GM23338 (cell line): ENCODE data around the gene ZNF778. TPM values are rescaled to one million over a fixed set of nuclear protein-coding genes. Genes with fewer than 3 reads are reported as not detected.

Experiments
- ATAC-seq: fragments of 200-7000 bp; cut with Tn5 transposase; 3 replicates; pipeline ENCODE4 v1.9.1; 2020
- DNase-seq: peaks from one replicate; pipeline ENCODE4 v3.0.0-alpha.2; 2015; ENCODE audit warnings: low spot score
- H2AFZ ChIP-seq: fragments of 200-600 bp; sonication (generic); 2 replicates; pipeline ENCODE4 v1.8.0; 2016; ENCODE audit warnings: antibody characterized with exemption, mild to moderate bottlenecking, moderate library complexity
- H3F3A ChIP-seq: fragments of 200-600 bp; sonication (generic); replicated peaks from 2 replicates; pipeline ENCODE4 v1.8.0; 2017; ENCODE audit warnings: antibody characterized with exemption, mixed run types, low read depth
- H3K27ac ChIP-seq: fragments of 200-600 bp; sonication (generic); 2 replicates; pipeline ENCODE4 v1.6.1; 2016; ENCODE audit warnings: low read depth
- H3K27me3 ChIP-seq: fragments of 200-600 bp; sonication (generic); 2 replicates; pipeline ENCODE4 v1.8.0; 2016; ENCODE audit warnings: mild to moderate bottlenecking, mixed run types, moderate library complexity; ENCODE audit not compliant: insufficient read depth
- H3K36me3 ChIP-seq: fragments of 200-600 bp; sonication (generic); 2 replicates; pipeline ENCODE4 v1.8.0; 2016; ENCODE audit warnings: mild to moderate bottlenecking; ENCODE audit not compliant: insufficient read depth
- H3K4me1 ChIP-seq: fragments of 200-600 bp; sonication (generic); 2 replicates; pipeline ENCODE4 v1.8.0; 2016; ENCODE audit warnings: mild to moderate bottlenecking, moderate library complexity; ENCODE audit not compliant: insufficient read depth
- H3K4me2 ChIP-seq: fragments of 200-600 bp; sonication (generic); 2 replicates; pipeline ENCODE4 v1.7.1; 2017; ENCODE audit warnings: mixed run types
- H3K4me3 ChIP-seq: fragments of 200-600 bp; sonication (generic); 2 replicates; pipeline ENCODE4 v1.6.1; 2016; ENCODE audit warnings: mixed run types
- H3K79me2 ChIP-seq: fragments of 200-600 bp; sonication (generic); replicated peaks from 2 replicates; pipeline ENCODE4 v1.8.0; 2017; ENCODE audit warnings: mild to moderate bottlenecking; ENCODE audit not compliant: insufficient read depth
- H3K9me2 ChIP-seq: fragments of 200-600 bp; sonication (generic); 2 replicates; pipeline ENCODE4 v1.8.0; 2017; ENCODE audit not compliant: insufficient read depth
- H4K20me1 ChIP-seq: fragments of 200-600 bp; sonication (generic); replicated peaks from 2 replicates; pipeline ENCODE4 v1.8.0; 2017; ENCODE audit warnings: mild to moderate bottlenecking; ENCODE audit not compliant: insufficient read depth
- H3K27ac Mint-ChIP-seq: 2 replicates; pipeline ENCODE4 v1.8.0; 2020; ENCODE audit warnings: inconsistent platforms, mild to moderate bottlenecking, moderate library complexity, mixed read lengths
- H3K27me3 Mint-ChIP-seq: 3 replicates; pipeline ENCODE4 v1.8.0; 2022; ENCODE audit warnings: low read depth, mild to moderate bottlenecking, moderate library complexity, mixed read lengths, inconsistent platforms; ENCODE audit not compliant: insufficient read depth, poor library complexity
- H3K36me3 Mint-ChIP-seq: 3 replicates; pipeline ENCODE4 v1.8.0; 2021; ENCODE audit warnings: low read depth, mild to moderate bottlenecking, inconsistent platforms, moderate library complexity, mixed read lengths
- H3K4me1 Mint-ChIP-seq: 3 replicates; pipeline ENCODE4 v1.8.0; 2020; ENCODE audit warnings: mild to moderate bottlenecking, inconsistent platforms, mixed read lengths
- H3K4me3 Mint-ChIP-seq: 3 replicates; pipeline ENCODE4 v1.8.0; 2021; ENCODE audit warnings: moderate library complexity, mild to moderate bottlenecking, inconsistent platforms, mixed read lengths
- H3K9me3 Mint-ChIP-seq: 3 replicates; pipeline ENCODE4 v1.8.0; 2020; ENCODE audit warnings: moderate library complexity, mild to moderate bottlenecking, inconsistent platforms, mixed read lengths
- CREB1 ChIP-seq: fragments of 250-450 bp; sonication (Bioruptor Pico); IDR thresholded peaks from 2 replicates; pipeline ENCODE4 v1.5.0; 2020; ENCODE audit warnings: low read depth, mild to moderate bottlenecking, moderate library complexity
- EZH2 ChIP-seq: fragments of 200-600 bp; sonication (generic); IDR thresholded peaks from one replicate; pipeline ENCODE4 v1.8.0; 2017; ENCODE audit warnings: antibody characterized with exemption, mild to moderate bottlenecking, low read depth; ENCODE audit not compliant: unreplicated experiment
- POLR2AphosphoS5 ChIP-seq: IDR thresholded peaks from 2 replicates; pipeline ENCODE4 v1.6.1; 2016; ENCODE audit warnings: antibody characterized with exemption, low read depth
- REST ChIP-seq: IDR thresholded peaks from one replicate; pipeline ENCODE4 v1.6.1; 2018; ENCODE audit warnings: antibody characterized with exemption; ENCODE audit not compliant: unreplicated experiment
- ZNF331 ChIP-seq: fragments of 250-450 bp; sonication (Bioruptor Pico); IDR thresholded peaks from 2 replicates; pipeline ENCODE4 v1.5.0; 2020; ENCODE audit warnings: low read depth, mild to moderate bottlenecking, moderate library complexity
- polyA plus RNA-seq: library from polyadenylated mRNA; unstranded; fragments of >200 nt; fragmentation: Nextera tagmentation; extraction: Ambion mirVana; gene quantifications from 2 replicates; pipeline ENCODE4 v1.2.1, GENCODE V29; 2016
- total RNA-seq: library from RNA; depleted of rRNA; stranded (reverse); fragments of >200 nt; shearing (Covaris generic); gene quantifications from 2 replicates; pipeline ENCODE4 v1.2.3, GENCODE V29; 2014
- TF ChIP-seq, protein P1 (sequence below), 2 experiments: fragments of 200-600 bp in 1 of 2; sonication (generic) in 1 of 2; conservative IDR thresholded peaks; 2 replicates each; pipeline versions ENCODE4 v1.5.1 to v1.6.1; 2016 to 2017; ENCODE audit warnings: antibody characterized with exemption in 2 of 2, low read depth in 2 of 2, mild to moderate bottlenecking in 2 of 2, moderate library complexity in 1 of 2
- TF ChIP-seq, protein P2 (sequence below): fragments of 250-450 bp; sonication (Bioruptor Pico); IDR thresholded peaks from 2 replicates; pipeline ENCODE4 v1.5.0; 2020; ENCODE audit warnings: mild to moderate bottlenecking, moderate library complexity

The ZNF778 gene
- total and polyA plus RNA-seq, 2 experiments from 2014 or later, result 7.9 to 43.4 TPM

- Mint-ChIP-seq H3K36me3 (peaks cover 79% of the 10 kb centered on the region), H3K4me1 (no peaks in the 10 kb centered on the region; the same call in 2 of the 3 replicates), H3K27ac (peak overlapping the region; percentile 77; the same call in 1 of the 2 replicates), H3K9me3 (no peaks in the 10 kb centered on the region; the same call in 2 of the 3 replicates), H3K27me3 (peaks cover 11% of the 10 kb centered on the region), H3K4me3 (no peak overlapping the region)
- ATAC-seq (peak; percentile 10; the same call in 2 of the 3 replicates), DNase-seq (no peak)
- Histone ChIP-seq H3F3A (peaks cover 11% of the 10 kb centered on the region; the same call in 1 of the 2 replicates), H3K4me1 (no peaks in the 10 kb centered on the region), H3K9me2 (no peaks in the 10 kb centered on the region), H3K4me2 (no peak overlapping the region), H3K27ac (no peak overlapping the region), H4K20me1 (peaks cover 17% of the 10 kb centered on the region), H3K4me3 (no peak overlapping the region), H3K36me3 (peaks cover 10% of the 10 kb centered on the region; the same call in 1 of the 2 replicates), H2AFZ (no peak overlapping the region), H3K27me3 (no peaks in the 10 kb centered on the region), H3K79me2 (peaks cover 10% of the 10 kb centered on the region; the same call in 1 of the 2 replicates)
- TF ChIP-seq, protein P1, sequence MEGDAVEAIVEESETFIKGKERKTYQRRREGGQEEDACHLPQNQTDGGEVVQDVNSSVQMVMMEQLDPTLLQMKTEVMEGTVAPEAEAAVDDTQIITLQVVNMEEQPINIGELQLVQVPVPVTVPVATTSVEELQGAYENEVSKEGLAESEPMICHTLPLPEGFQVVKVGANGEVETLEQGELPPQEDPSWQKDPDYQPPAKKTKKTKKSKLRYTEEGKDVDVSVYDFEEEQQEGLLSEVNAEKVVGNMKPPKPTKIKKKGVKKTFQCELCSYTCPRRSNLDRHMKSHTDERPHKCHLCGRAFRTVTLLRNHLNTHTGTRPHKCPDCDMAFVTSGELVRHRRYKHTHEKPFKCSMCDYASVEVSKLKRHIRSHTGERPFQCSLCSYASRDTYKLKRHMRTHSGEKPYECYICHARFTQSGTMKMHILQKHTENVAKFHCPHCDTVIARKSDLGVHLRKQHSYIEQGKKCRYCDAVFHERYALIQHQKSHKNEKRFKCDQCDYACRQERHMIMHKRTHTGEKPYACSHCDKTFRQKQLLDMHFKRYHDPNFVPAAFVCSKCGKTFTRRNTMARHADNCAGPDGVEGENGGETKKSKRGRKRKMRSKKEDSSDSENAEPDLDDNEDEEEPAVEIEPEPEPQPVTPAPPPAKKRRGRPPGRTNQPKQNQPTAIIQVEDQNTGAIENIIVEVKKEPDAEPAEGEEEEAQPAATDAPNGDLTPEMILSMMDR (conservative IDR thresholded peaks at IDR 0.05; ENCODE audit: low read depth in 2 of 2), result no peak
- no peak for TF ChIP-seq EZH2
- TF ChIP-seq CREB1 (CRISPR knock-in tag), result no peak
- TF ChIP-seq, protein P2, sequence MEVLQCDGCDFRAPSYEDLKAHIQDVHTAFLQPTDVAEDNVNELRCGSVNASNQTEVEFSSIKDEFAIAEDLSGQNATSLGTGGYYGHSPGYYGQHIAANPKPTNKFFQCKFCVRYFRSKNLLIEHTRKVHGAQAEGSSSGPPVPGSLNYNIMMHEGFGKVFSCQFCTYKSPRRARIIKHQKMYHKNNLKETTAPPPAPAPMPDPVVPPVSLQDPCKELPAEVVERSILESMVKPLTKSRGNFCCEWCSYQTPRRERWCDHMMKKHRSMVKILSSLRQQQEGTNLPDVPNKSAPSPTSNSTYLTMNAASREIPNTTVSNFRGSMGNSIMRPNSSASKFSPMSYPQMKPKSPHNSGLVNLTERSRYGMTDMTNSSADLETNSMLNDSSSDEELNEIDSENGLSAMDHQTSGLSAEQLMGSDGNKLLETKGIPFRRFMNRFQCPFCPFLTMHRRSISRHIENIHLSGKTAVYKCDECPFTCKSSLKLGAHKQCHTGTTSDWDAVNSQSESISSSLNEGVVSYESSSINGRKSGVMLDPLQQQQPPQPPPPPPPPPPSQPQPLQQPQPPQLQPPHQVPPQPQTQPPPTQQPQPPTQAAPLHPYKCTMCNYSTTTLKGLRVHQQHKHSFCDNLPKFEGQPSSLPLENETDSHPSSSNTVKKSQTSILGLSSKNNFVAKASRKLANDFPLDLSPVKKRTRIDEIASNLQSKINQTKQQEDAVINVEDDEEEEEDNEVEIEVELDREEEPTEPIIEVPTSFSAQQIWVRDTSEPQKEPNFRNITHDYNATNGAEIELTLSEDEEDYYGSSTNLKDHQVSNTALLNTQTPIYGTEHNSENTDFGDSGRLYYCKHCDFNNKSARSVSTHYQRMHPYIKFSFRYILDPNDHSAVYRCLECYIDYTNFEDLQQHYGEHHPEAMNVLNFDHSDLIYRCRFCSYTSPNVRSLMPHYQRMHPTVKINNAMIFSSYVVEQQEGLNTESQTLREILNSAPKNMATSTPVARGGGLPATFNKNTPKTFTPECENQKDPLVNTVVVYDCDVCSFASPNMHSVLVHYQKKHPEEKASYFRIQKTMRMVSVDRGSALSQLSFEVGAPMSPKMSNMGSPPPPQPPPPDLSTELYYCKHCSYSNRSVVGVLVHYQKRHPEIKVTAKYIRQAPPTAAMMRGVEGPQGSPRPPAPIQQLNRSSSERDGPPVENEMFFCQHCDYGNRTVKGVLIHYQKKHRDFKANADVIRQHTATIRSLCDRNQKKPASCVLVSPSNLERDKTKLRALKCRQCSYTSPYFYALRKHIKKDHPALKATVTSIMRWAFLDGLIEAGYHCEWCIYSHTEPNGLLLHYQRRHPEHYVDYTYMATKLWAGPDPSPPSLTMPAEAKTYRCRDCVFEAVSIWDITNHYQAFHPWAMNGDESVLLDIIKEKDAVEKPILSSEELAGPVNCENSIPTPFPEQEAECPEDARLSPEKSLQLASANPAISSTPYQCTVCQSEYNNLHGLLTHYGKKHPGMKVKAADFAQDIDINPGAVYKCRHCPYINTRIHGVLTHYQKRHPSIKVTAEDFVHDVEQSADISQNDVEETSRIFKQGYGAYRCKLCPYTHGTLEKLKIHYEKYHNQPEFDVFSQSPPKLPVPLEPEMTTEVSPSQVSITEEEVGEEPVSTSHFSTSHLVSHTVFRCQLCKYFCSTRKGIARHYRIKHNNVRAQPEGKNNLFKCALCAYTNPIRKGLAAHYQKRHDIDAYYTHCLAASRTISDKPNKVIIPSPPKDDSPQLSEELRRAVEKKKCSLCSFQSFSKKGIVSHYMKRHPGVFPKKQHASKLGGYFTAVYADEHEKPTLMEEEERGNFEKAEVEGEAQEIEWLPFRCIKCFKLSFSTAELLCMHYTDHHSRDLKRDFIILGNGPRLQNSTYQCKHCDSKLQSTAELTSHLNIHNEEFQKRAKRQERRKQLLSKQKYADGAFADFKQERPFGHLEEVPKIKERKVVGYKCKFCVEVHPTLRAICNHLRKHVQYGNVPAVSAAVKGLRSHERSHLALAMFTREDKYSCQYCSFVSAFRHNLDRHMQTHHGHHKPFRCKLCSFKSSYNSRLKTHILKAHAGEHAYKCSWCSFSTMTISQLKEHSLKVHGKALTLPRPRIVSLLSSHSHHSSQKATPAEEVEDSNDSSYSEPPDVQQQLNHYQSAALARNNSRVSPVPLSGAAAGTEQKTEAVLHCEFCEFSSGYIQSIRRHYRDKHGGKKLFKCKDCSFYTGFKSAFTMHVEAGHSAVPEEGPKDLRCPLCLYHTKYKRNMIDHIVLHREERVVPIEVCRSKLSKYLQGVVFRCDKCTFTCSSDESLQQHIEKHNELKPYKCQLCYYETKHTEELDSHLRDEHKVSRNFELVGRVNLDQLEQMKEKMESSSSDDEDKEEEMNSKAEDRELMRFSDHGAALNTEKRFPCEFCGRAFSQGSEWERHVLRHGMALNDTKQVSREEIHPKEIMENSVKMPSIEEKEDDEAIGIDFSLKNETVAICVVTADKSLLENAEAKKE (CRISPR knock-in tag), result no peak
- no peak for TF ChIP-seq POLR2AphosphoS5
- no peak for TF ChIP-seq ZNF331 (CRISPR knock-in tag)
- TF ChIP-seq REST, result no peak
Measured at GRCh38 chr16:89269805-89270665, 52.5 kb downstream of the ZNF778 start.
